ENCODE measurements around the gene CACNA1B.
"Not testable (repeated sequence)": the region's sequence is repeated elsewhere in the genome, so short reads cannot be mapped to it uniquely, and the experiment has no call there.

CACNA1B gene

DNA sequence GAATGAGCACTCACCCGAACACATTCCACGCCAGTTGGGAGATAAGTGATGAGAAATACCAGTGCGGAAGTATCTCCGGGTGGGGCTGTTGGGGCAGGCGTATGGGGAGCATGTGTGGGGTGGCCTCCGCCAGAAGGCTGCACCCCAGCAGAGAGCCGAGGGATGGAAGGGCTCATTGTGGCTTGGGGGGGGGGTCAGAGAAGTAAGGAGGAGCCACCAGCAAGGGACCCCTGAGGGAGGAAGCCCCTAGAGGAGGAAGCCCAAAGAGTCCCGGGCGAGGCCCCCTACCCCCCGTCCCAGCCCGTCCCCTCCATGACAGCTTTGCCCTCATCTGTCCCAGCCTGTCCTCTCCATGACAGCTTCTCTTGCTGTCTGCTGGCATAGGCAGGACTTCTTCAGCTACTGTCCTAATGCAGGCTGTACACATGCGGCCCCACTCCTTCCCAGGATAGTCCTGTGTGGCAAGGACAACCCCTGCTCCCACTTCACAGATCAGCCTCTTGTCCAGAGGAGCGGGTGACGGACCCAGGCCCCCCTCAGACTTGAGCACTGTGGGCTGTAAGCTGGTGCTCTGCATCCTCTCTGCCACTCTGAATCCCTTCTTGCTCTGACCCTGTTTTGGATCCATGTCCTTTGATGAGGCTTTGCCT lies 239.6 kb downstream of the CACNA1B start:
- no peak for DNase-seq (ENCODE audit: low spot score)

DNA sequence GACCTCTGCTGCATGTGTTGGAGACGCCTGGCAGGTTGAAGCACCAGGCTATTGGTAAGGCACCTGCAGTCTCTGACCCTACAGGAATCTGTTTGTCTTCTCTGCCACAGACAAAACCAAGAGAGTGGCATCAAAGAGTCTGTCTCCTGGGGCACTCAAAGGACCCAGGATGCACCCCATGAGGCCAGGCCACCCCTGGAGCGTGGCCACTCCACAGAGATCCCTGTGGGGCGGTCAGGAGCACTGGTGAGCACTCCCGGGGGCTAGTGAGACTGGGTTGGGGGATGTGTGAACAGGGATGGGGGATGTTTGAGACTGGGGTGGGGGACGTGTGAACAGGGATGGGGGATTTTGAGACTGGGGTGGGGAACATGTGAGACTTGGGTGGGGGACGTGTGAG lies 240.3 kb downstream of the CACNA1B start:
- DNase-seq (ENCODE audit: low spot score) = no peak

DNA sequence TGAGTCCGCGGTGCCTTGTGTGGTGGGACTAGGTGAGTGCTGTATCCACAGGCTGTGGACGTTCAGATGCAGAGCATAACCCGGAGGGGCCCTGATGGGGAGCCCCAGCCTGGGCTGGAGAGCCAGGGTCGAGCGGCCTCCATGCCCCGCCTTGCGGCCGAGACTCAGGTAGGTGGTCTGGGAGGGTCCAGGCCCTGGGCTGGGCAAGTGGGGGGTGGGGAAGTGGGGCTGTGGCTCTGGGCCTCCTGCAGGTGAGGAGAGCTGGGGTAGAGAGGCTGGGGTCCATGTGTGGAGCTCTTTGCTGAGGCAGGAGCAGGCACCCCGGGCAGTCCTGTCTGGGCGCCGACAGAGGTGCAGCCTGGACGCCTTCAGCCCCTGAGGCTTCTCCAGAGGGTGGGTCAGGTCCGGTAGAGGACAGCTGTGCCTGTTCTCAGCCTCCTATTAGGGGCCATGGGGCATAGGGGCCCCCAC lies 241.1 kb downstream of the CACNA1B start:
- DNase-seq (ENCODE audit: low spot score) = no peak

DNA sequence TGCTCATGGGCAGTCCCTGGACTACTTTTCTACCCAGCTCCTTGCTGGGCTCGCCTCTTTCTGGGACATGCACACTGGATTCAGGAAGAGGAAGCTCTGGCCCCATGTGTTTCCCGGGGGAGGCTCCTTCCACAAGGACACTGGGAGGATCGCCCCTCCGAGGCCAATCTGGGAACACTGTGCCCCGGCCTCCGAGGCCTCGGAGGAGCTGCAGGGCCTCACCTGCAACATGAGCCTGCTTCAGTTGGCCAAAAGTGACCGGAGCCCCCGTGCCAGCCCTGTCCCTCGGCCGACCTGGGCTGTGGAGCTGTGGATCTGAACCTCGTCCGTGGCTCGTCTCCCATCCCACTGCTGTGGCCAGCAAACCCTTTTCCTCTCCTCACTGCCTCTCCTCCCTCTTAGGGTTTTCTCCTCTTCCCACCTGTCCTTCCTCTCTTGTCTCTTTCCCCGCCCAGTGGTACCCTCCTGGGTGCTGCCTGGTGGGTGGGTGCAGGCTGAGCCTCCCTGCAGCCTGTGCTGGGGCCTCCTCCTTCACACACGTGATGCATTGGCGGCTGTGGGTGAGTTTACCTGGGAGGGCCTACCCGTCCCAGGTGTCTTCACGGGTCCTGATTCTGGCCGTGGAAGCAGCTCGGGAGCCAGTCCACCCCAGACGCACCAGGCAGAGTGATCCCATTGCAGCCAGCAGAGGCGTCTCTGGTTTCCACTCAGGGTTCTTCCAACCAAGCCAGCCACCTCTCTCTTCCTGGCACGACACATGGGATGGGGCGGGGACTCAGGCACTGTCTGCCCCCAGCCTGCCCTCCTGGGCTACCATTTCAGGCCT lies 241.8 kb downstream of the CACNA1B start:
- DNase-seq (ENCODE audit: low spot score) = no peak

DNA sequence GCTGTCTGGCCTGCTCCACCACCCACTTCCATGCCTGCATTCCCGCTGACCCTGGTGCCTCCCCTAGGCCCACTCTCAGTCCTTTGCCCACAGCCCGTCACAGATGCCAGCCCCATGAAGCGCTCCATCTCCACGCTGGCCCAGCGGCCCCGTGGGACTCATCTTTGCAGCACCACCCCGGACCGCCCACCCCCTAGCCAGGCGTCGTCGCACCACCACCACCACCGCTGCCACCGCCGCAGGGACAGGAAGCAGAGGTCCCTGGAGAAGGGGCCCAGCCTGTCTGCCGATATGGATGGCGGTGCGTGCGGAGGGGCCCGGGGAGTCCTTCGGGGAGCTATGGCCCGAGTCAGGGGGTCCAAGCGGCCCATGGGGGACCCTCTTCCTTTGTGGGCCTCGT lies 242.5 kb downstream of the CACNA1B start:
- DNase-seq (ENCODE audit: low spot score) = no peak

DNA sequence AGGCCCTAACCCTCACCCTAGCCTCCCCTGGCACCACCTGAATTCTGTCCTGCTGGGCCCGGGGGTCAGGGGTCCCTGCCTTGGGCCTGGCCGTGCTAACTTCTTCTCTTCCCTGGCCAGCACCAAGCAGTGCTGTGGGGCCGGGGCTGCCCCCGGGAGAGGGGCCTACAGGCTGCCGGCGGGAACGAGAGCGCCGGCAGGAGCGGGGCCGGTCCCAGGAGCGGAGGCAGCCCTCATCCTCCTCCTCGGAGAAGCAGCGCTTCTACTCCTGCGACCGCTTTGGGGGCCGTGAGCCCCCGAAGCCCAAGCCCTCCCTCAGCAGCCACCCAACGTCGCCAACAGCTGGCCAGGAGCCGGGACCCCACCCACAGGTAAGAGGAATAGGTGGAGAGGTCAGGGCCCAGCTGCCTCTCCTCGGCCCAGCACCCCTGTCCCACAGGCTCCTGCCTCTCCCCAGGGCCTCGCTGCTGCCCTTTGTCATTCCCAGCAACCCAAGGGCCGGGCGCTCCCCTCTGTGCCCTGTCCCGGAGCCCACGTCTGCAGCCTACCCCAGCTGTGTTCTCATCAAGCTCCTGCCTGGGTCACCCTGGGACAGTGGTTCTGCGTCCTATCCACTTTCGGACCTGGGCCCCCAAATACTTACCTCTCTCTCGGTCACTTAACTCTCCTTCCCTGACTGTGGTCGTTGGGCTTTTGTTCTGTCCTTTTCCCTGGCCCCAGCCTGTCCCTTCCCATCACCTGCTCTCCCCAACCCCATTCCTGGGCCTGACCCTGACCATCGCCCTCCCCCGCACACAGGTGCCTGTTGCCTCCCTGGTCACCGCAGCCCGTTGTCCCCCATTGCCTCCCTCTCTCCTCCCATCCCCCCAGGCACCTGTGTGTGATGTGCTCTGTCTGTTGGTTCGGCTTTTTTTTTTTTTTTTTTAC lies 243.2 kb downstream of the CACNA1B start:
- no peak for DNase-seq (ENCODE audit: low spot score)

DNA sequence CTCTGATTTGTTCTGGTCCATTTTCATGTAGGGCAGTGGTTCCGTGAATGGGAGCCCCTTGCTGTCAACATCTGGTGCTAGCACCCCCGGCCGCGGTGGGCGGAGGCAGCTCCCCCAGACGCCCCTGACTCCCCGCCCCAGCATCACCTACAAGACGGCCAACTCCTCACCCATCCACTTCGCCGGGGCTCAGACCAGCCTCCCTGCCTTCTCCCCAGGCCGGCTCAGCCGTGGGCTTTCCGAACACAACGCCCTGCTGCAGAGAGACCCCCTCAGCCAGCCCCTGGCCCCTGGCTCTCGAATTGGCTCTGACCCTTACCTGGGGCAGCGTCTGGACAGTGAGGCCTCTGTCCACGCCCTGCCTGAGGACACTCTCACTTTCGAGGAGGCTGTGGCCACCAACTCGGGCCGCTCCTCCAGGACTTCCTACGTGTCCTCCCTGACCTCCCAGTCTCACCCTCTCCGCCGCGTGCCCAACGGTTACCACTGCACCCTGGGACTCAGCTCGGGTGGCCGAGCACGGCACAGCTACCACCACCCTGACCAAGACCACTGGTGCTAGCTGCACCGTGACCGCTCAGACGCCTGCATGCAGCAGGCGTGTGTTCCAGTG lies 244.0 kb downstream of the CACNA1B start:
- no peak for DNase-seq (ENCODE audit: low spot score)

DNA sequence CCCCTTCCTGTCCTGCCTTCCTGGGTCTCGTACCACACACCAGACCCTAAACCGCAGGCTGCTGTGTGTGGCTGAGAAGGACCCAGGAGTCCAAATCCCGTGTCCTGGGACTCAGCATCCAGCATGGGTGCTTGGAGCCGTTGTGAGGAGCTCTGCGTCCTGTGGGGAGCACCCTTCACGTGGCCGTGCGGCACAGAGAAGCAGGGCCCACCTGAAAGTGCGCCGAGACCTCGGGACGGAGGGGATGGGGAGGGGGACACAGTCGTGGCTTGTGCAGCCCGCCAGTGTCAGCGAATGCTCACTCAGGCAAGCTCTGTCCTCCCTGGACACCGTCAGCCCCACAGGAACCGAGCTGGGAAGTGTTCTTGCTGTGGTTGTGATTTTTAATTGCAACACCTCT lies 244.6 kb downstream of the CACNA1B start:
- DNase-seq (ENCODE audit: low spot score) = no peak

DNA sequence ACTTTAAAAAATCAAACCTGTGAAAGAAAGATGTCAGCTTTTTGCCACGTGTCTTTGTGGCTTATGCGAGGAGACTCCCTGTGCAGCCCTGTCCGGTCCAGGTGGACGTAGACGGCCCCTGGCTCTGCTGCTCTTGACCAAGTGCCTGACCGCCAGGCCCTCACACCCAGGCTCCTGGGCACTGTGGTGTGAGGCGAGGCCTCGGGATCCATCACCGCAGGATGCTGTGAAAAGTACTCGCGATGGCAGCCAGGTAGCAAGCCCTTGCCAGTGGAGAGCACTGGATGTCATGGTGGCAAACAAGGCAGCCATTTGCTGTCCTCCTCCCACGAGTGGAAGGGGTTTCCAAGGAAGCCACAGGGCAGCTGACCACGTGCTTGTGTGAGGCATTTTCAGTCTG lies 245.1 kb downstream of the CACNA1B start:
- DNase-seq (ENCODE audit: low spot score) = no peak

DNA sequence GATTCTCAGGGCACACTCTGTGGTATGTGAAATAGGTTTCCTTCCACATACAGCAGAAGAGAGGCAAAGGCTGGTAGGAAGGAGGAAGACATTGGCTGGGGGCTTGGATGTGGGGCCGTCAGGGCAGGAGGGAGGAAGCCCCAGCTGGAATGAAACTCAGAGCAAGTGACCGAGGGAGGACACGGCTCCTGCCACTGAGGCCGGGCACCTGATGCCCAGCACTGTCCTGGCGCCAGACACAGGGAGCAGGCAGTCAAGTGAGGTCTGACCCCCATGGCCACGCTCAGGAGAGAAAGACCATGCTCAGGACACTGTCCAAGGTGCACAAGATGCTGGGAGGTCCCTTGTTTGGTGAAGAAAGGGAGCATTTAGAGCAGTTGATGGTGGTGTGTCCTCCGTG lies 245.5 kb downstream of the CACNA1B start:
- DNase-seq (ENCODE audit: low spot score) = no peak

DNA sequence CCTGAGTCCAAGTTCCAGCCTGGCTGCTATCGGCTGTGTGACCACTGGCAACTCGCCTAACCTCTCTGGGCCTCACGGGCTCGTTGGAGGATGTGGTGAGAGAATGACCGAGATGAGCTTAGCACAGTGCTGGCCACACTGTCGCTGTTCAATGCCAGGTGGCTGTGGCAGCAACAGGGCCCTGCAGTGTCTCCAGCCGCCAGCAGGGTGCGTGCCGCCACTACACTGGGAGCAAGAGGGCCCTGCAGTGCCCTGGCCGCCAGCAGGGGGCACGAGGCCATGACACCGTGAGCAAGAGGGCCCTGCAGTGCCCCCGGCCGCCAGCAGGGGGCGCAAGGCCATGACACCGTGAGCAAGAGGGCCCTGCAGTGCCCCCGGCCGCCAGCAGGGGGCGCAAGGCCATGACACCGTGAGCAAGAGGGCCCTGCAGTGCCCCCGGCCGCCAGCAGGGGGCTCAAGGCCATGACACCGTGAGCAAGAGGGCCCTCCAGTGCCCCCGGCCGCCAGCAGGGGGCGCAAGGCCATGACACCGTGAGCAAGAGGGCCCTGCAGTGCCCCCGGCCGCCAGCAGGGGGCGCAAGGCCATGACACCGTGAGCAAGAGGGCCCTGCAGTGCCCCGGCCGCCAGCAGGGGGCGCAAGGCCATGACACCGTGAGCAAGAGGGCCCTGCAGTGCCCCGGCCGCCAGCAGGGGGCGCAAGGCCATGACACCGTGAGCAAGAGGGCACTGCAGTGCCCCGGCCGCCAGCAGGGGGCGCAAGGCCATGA lies 248.7 kb downstream of the CACNA1B start:
- not testable (repeated sequence) for DNase-seq (ENCODE audit: low spot score)

DNA sequence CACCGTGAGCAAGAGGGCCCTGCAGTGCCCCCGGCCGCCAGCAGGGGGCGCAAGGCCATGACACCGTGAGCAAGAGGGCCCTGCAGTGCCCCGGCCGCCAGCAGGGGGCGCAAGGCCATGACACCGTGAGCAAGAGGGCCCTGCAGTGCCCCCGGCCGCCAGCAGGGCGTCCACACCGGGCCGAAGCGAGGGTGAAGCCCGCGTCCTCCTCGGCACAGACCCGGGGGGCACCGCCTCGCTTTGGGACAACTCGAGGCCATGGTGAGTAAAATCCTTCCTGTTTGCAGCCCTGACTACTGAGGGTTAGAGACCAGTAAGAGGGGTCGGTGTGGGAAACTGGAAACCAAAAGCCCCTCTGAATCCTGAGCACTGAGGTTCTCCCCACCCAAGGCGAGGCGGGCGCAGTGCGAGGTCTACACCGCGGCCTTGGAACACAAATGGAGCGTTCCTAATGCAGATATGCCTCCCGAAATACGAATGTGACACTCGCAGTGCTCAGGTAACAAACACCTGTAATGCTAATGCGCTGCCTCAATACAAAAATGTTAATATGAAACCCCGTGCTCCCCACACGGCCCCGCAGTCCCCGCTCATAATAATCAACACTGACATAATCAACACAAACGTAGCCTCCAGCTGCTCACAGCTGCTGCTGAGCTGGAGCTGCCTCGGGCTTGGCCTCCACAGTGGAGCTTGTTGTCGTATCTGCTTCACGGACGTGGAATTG lies 249.4 kb downstream of the CACNA1B start:
- not testable (repeated sequence) for DNase-seq (ENCODE audit: low spot score)

DNA sequence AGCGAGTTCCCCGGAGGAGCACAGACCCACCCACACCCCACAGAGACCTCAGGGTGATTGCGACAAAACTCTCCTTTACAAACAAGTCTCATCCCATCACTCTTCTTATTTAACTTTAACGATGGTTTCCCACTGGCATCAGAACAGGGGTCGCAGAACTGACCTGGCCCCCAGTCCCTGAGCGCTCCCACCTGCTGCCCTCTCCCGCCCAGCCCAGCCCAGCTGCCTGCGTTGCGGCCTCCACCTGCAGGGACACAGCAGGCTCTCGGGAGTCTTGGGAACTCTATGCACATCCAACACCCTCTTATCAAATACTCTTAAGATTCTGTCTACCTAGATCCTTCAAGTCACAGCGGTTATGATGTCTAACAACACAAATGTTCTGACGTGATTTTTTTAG lies 250.4 kb downstream of the CACNA1B start:
- DNase-seq (ENCODE audit: low spot score) = not testable (repeated sequence)

DNA sequence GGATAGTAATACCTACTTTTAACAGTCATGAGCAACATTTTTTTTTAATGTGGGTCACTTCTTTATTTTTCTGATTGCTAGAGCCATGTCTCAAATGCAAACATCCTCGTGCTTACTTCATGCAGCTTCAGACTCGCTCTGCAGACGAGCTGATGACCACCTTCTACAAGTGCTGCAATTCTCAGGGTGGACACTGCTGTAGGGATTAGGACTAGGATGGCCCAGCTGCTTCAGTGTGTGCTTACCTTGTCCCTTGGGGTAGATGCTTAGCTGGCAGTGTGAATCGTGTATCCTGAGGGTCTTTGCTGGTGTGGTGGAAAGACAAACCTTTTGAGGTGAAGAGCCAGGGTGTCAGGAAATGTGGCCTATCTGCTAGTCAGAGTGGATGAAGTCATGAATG lies 251.7 kb downstream of the CACNA1B start:
- not testable (repeated sequence) for DNase-seq (ENCODE audit: low spot score)

DNA sequence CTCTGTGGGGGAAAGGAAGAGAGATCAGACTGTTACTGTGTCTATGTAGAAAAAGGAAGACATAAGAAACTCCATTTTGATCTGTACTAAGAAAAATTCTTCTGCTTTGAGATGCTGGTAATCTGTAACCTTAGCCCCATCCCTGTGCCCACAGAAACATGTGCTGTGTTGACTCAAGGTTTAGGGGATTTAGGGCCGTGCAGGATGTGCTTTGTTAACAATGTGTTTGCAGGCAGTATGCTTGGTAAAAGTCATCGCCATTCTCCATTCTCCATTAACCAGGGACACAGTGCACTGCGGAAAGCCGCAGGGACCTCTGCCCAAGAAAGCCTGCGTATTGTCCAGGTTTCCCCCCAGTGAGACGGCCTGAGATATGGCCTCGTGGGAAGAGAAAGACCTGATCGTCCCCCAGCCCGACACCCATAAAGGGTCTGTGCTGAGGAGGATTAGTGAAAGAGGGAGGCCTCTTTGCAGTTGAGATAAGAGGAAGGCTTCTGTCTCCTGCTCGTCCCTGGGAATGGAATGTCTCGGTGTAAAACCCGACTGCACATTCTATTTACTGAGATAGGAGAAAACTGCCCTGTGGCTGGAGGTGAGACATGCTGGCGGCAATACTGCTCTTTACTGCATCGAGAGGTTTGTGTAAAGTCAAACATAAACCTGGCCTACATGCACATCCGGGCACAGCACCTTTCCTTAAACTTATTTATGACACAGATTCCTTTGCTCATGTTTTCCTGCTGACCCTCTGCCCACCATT lies 255.5 kb downstream of the CACNA1B start:
- not testable (repeated sequence) for DNase-seq (ENCODE audit: low spot score)

DNA sequence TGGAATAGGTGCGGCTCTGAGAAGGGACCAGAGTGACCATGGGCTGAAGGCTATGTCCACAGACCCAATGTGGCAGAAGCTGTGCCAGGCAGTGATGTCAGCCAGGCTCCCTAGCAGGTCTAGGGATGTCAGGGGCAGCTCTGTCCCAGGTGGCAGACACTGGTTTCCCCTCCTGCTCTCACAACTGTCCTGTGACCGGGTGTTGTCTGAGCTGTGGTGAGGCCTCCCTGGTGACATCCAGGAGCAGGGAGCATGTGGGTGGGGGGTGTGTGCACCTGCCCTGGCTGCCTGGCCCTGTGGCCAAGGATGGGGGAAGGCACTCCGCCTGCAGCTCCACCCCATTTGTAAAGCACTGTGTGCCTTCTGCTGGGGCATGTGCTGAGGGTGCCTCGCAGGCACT lies 257.0 kb downstream of the CACNA1B start:
- not testable (repeated sequence) for DNase-seq (ENCODE audit: low spot score)

DNA sequence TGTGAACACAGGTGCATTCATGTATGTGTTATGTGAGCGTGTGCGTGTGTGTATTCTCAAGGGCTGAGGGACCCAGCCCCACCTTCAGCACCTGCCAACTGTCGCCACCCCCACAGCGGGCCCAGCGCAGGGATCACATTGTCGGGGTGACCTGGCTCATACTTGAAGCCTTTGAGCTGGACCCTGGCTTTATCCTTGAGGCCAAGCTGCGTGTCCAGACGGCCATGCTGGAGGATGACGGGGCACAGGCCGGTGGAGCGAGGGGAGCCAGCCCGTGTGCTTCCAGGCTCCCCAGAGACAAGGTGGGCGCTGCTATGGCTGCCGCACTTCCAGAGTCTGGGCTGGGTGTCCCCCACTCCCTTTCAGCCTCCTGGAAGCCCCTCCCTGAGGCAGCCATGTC lies 261.5 kb downstream of the CACNA1B start:
- DNase-seq (ENCODE audit: low spot score) = not testable (repeated sequence)

DNA sequence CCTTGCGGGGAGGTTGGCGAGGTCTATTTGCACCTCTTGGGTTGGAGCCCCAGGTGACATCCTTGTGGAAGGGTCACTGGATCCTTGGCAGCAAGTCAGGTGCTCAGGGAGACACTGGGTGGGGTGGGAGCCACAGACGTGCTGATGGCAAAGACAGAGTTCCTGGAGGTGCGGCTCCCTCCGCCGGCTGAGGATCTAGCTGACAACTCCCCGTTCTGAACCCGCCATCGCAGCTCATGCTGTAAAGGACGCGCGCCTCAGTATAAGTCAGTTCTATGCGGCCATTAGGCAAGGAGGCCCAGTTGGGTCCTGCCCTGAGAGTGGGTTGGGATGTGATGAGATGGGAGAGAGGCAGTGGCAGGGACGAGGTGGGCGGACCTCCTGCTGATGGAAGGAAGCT lies 263.4 kb downstream of the CACNA1B start:
- not testable (repeated sequence) for DNase-seq (ENCODE audit: low spot score)

DNA sequence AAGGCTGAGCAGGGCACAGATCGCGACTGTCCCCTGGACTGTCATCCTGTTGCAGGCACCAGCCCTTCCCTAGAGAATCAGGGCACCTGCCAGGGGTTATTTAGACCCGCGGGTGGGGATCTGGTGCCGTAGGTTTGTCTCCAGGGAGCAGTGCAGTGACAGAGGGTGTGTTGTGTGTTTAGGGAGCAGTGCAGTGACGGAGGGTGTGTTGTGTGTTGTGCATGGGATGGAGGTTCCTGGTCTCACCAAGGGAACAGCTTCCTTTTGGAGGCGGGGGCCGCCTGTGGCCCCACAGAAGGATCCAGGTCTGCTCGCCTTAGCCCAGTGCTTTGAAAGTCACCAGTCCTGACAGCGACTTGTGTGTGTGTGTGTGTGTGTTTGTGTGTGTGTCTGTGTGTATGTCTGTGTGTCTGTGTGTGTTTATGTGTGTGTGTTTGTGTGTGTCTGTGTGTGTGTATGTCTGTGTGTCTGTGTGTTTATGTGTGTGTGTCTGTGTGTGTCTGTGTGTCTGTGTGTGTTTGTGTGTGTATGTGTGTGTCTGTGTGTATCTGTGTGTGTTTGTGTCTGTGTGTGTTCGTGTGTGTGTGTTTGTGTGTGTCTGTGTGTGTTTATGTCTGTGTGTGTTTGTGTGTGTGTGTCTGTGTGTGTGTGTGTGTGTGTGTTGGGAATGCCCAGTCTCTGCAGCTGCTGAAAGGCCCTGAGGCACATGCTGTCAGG lies 265.1 kb downstream of the CACNA1B start:
- DNase-seq (ENCODE audit: low spot score) = not testable (repeated sequence)

Data from COLO829 (cell line).